Measurements from ENCODE around the gene ADD2.
A peak's percentile ranks its signal among the peaks of the same experiment; 100 is the strongest.

ADD2 gene

GRCh38 chr2:70698847-70699246 lies 69.2 kb downstream of the ADD2 start:
- DNase-seq = no peak

GRCh38 chr2:70697603-70698383 lies 70.2 kb downstream of the ADD2 start:
- no peak for DNase-seq

GRCh38 chr2:70696142-70696541 lies 71.9 kb downstream of the ADD2 start:
- DNase-seq = no peak

GRCh38 chr2:70692256-70692655 lies 75.7 kb downstream of the ADD2 start:
- DNase-seq = no peak

GRCh38 chr2:70691497-70692140 lies 76.4 kb downstream of the ADD2 start:
- DNase-seq = no peak

- DNase-seq = no peak
These were observed 77.2 kb downstream of the ADD2 start for GRCh38 chr2:70690846-70691245.

GRCh38 chr2:70688427-70688826 lies 79.6 kb downstream of the ADD2 start:
- no peak for DNase-seq

- no peak for DNase-seq
These were observed 80.6 kb downstream of the ADD2 start for GRCh38 chr2:70687461-70687795.

GRCh38 chr2:70686577-70687460 lies 81.2 kb downstream of the ADD2 start:
- peak in 1 of 2 donors; percentile 18 for DNase-seq

GRCh38 chr2:70685771-70686171 lies 82.2 kb downstream of the ADD2 start:
- no peak for DNase-seq

- no peak for DNase-seq
These were observed 83.0 kb downstream of the ADD2 start for GRCh38 chr2:70684846-70685622.

GRCh38 chr2:70683455-70683854 lies 84.5 kb downstream of the ADD2 start:
- no peak for DNase-seq

GRCh38 chr2:70680735-70681134 lies 87.3 kb downstream of the ADD2 start:
- no peak for DNase-seq

- no peak for DNase-seq
These were observed 88.7 kb downstream of the ADD2 start for GRCh38 chr2:70679259-70679658.

GRCh38 chr2:70678576-70679143 lies 89.3 kb downstream of the ADD2 start:
- DNase-seq = no peak

GRCh38 chr2:70676301-70677035 lies 91.5 kb downstream of the ADD2 start:
- no peak for DNase-seq

GRCh38 chr2:70675862-70676261 lies 92.1 kb downstream of the ADD2 start:
- DNase-seq = no peak

- no peak for DNase-seq
These were observed 93.2 kb downstream of the ADD2 start for GRCh38 chr2:70674636-70675430.

- DNase-seq = no peak
These were observed 94.9 kb downstream of the ADD2 start for GRCh38 chr2:70673041-70673647.

GRCh38 chr2:70671092-70671675 lies 96.8 kb downstream of the ADD2 start:
- no peak for DNase-seq

Data from CD4-positive, alpha-beta T cell treated with Interferon alpha-2 for 1 hour (primary cell).